WTC11 (cell line): Measurements from ENCODE around the gene FRMD8. TPM values are rescaled to one million over a fixed set of nuclear protein-coding genes. Genes with fewer than 3 reads are reported as not detected.

Experiments
- CREB1 ChIP-seq: sonication (generic); formaldehyde crosslinking; IDR thresholded peaks from 2 replicates; pipeline ENCODE4 v1.8.0; 2023; ENCODE audit warnings: mild to moderate bottlenecking, missing genetic modification reagents
- E2F5 ChIP-seq: sonication (generic); formaldehyde crosslinking; IDR thresholded peaks from 2 replicates; pipeline ENCODE4 v1.8.1; 2022; ENCODE audit warnings: mild to moderate bottlenecking, moderate library complexity, missing genetic modification reagents
- FOXK1 ChIP-seq: sonication (generic); formaldehyde crosslinking; IDR thresholded peaks from 2 replicates; pipeline ENCODE4 v1.8.0; 2022; ENCODE audit warnings: mild to moderate bottlenecking, moderate library complexity, missing genetic modification reagents
- HMGA2 ChIP-seq: fragments of 250-450 bp; sonication (Bioruptor Pico); IDR thresholded peaks from 2 replicates; pipeline ENCODE4 v1.4.0; 2021; ENCODE audit warnings: mild to moderate bottlenecking, moderate library complexity
- JAZF1 ChIP-seq: fragments of 250-450 bp; sonication (Bioruptor Pico); IDR thresholded peaks from 2 replicates; pipeline ENCODE4 v1.9.0; 2021; ENCODE audit warnings: moderate library complexity, mild to moderate bottlenecking, inconsistent platforms
- KAT7 ChIP-seq: sonication (generic); formaldehyde crosslinking; IDR thresholded peaks from 2 replicates; pipeline ENCODE4 v1.8.1; 2023; ENCODE audit warnings: missing genetic modification reagents, mild to moderate bottlenecking, borderline replicate concordance
- MAX ChIP-seq: sonication (generic); formaldehyde crosslinking; IDR thresholded peaks from 2 replicates; pipeline ENCODE4 v1.8.0; 2022; ENCODE audit warnings: mild to moderate bottlenecking, missing genetic modification reagents
- NFATC4 ChIP-seq: fragments of 250-450 bp; sonication (Bioruptor Pico); IDR thresholded peaks from 2 replicates; pipeline ENCODE4 v1.9.0; 2021; ENCODE audit warnings: mild to moderate bottlenecking
- NR1H2 ChIP-seq: sonication (generic); formaldehyde crosslinking; IDR thresholded peaks from 2 replicates; pipeline ENCODE4 v1.9.0; 2021; ENCODE audit warnings: mild to moderate bottlenecking, moderate library complexity, missing genetic modification reagents
- NR3C1 ChIP-seq: sonication (generic); formaldehyde crosslinking; conservative IDR thresholded peaks from 2 replicates; pipeline ENCODE4 v1.8.1; 2023; ENCODE audit warnings: low read depth, mild to moderate bottlenecking, missing genetic modification reagents
- RORB ChIP-seq: fragments of 250-450 bp; sonication (Bioruptor Pico); IDR thresholded peaks from 2 replicates; pipeline ENCODE4 v1.9.0; 2021; ENCODE audit warnings: mild to moderate bottlenecking
- SOX15 ChIP-seq: fragments of 250-450 bp; sonication (Bioruptor Pico); IDR thresholded peaks from 2 replicates; pipeline ENCODE4 v1.9.0; 2021; ENCODE audit warnings: mild to moderate bottlenecking
- SP1 ChIP-seq: sonication (generic); formaldehyde crosslinking; conservative IDR thresholded peaks from 2 replicates; pipeline ENCODE4 v1.8.1; 2022; ENCODE audit warnings: missing genetic modification reagents
- TCF7 ChIP-seq: sonication (generic); formaldehyde crosslinking; IDR thresholded peaks from 2 replicates; pipeline ENCODE4 v1.8.0; 2022; ENCODE audit warnings: mild to moderate bottlenecking, low read depth, missing genetic modification reagents, moderate library complexity
- ZNF138 ChIP-seq: sonication (generic); formaldehyde crosslinking; conservative IDR thresholded peaks from 2 replicates; pipeline ENCODE4 v1.8.1; 2022; ENCODE audit warnings: mild to moderate bottlenecking, moderate library complexity, missing genetic modification reagents
- ZNF317 ChIP-seq: sonication (generic); formaldehyde crosslinking; IDR thresholded peaks from 2 replicates; pipeline ENCODE4 v1.8.1; 2023; ENCODE audit warnings: low read depth, mild to moderate bottlenecking, moderate library complexity, missing genetic modification reagents, borderline replicate concordance
- ZNF396 ChIP-seq: fragments of 250-450 bp; sonication (Bioruptor Pico); IDR thresholded peaks from 2 replicates; pipeline ENCODE4 v1.8.0; 2021; ENCODE audit warnings: mild to moderate bottlenecking, moderate library complexity, borderline replicate concordance
- total RNA-seq: library from RNA; stranded (reverse); gene quantifications from 3 replicates; pipeline ENCODE4 v1.2.3, GENCODE V29; 2021
- TF ChIP-seq, protein P1 (sequence below): fragments of 250-450 bp; sonication (Bioruptor Pico); IDR thresholded peaks from 2 replicates; pipeline ENCODE4 v2.1.2; 2022; ENCODE audit warnings: mild to moderate bottlenecking, moderate library complexity
- TF ChIP-seq, protein P2 (sequence below): fragments of 250-450 bp; sonication (Bioruptor Pico); conservative IDR thresholded peaks from 2 replicates; pipeline ENCODE4 v1.9.0; 2021; ENCODE audit warnings: mild to moderate bottlenecking
- TF ChIP-seq, protein P3 (sequence below): sonication (generic); formaldehyde crosslinking; IDR thresholded peaks from 2 replicates; pipeline ENCODE4 v1.8.0; 2022; ENCODE audit warnings: mild to moderate bottlenecking, missing genetic modification reagents
- TF ChIP-seq, protein P4 (sequence below): sonication (generic); formaldehyde crosslinking; IDR thresholded peaks from 2 replicates; pipeline ENCODE4 v1.8.1; 2022; ENCODE audit warnings: mild to moderate bottlenecking, missing genetic modification reagents, moderate library complexity, borderline replicate concordance
- TF ChIP-seq, protein P5 (sequence below): fragments of 250-450 bp; sonication (Bioruptor Pico); IDR thresholded peaks from 2 replicates; pipeline ENCODE4 v1.9.0; 2021; ENCODE audit warnings: mild to moderate bottlenecking
- TF ChIP-seq, protein P6 (sequence below): sonication (generic); formaldehyde crosslinking; IDR thresholded peaks from 2 replicates; pipeline ENCODE4 v1.8.1; 2023; ENCODE audit warnings: mild to moderate bottlenecking, missing genetic modification reagents
- TF ChIP-seq, protein P7 (sequence below): sonication (generic); formaldehyde crosslinking; IDR thresholded peaks from 2 replicates; pipeline ENCODE4 v1.8.1; 2023; ENCODE audit warnings: mild to moderate bottlenecking, missing genetic modification reagents, moderate library complexity
- TF ChIP-seq, protein P8 (sequence below): fragments of 250-450 bp; sonication (Bioruptor Pico); IDR thresholded peaks from 2 replicates; pipeline ENCODE4 v1.9.0; 2021; ENCODE audit warnings: mild to moderate bottlenecking

The FRMD8 gene
- total RNA-seq, 1 experiment from 2014 or later: 23.7 TPM

GRCh38 chr11:65421794-65422632, 35.6 kb downstream of the FRMD8 start (continued):
- TF ChIP-seq E2F5 (CRISPR knock-in tag) (peak; percentile 76), FOXK1 (CRISPR knock-in tag) (peak; percentile 76), KAT7 (no peak), ZNF396 (no peak), MAX (CRISPR knock-in tag) (peak; percentile 58; the same call in 1 of the 2 replicates), JAZF1 (no peak), NR1H2 (CRISPR knock-in tag) (no peak), RORB (CRISPR knock-in tag) (no peak), SOX15 (CRISPR knock-in tag) (no peak), TCF7 (CRISPR knock-in tag) (no peak), ZNF138 (CRISPR knock-in tag) (no peak), ZNF317 (CRISPR knock-in tag) (no peak), HMGA2 (no peak), SP1 (CRISPR knock-in tag) (0 out of 2 replicates have a peak, but pooled peaks have one; percentile 43), NFATC4 (CRISPR knock-in tag) (no peak), NR3C1 (CRISPR knock-in tag) (no peak), CREB1 (CRISPR knock-in tag) (no peak)
- TF ChIP-seq, protein P1, sequence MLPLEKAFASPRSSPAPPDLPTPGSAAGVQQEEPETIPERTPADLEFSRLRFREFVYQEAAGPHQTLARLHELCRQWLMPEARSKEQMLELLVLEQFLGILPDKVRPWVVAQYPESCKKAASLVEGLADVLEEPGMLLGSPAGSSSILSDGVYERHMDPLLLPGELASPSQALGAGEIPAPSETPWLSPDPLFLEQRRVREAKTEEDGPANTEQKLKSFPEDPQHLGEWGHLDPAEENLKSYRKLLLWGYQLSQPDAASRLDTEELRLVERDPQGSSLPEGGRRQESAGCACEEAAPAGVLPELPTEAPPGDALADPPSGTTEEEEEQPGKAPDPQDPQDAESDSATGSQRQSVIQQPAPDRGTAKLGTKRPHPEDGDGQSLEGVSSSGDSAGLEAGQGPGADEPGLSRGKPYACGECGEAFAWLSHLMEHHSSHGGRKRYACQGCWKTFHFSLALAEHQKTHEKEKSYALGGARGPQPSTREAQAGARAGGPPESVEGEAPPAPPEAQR (CRISPR knock-in tag): no peak
- TF ChIP-seq, protein P2, sequence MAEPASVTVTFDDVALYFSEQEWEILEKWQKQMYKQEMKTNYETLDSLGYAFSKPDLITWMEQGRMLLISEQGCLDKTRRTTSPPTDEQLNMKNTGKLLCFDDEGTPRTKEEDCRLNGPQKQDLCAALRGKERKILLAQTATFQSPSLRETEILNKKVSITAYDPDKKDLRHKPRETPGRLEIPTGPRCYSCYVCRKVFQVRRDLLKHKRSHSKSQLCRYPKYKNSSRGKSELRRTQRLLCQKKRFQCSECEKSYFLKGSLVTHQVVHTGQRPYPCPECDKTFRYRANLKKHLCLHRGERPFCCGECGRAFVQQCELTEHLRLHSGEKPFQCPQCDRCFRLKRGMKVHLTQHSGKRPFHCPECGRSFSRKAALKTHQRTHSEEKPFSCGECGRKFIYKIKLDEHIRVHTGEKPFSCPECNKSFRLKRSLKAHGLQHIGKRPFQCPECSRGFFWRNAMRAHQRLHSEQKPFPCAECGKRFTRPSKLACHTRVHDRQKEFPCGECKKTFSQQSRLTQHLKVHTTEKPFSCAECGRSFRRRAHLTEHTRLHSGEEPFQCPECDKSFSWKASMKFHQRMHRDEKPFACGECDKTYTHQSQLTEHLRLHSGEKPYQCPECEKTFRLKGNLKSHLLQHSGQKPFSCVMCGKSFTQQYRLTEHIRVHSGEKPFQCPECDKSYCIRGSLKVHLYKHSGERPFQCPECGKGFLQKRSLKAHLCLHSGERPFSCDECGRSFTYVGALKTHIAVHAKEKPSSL (CRISPR knock-in tag): no peak
- TF ChIP-seq, protein P3, sequence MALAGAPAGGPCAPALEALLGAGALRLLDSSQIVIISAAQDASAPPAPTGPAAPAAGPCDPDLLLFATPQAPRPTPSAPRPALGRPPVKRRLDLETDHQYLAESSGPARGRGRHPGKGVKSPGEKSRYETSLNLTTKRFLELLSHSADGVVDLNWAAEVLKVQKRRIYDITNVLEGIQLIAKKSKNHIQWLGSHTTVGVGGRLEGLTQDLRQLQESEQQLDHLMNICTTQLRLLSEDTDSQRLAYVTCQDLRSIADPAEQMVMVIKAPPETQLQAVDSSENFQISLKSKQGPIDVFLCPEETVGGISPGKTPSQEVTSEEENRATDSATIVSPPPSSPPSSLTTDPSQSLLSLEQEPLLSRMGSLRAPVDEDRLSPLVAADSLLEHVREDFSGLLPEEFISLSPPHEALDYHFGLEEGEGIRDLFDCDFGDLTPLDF (CRISPR knock-in tag): 0 out of 2 replicates have a peak, but pooled peaks have one; percentile 21
- TF ChIP-seq, protein P4, sequence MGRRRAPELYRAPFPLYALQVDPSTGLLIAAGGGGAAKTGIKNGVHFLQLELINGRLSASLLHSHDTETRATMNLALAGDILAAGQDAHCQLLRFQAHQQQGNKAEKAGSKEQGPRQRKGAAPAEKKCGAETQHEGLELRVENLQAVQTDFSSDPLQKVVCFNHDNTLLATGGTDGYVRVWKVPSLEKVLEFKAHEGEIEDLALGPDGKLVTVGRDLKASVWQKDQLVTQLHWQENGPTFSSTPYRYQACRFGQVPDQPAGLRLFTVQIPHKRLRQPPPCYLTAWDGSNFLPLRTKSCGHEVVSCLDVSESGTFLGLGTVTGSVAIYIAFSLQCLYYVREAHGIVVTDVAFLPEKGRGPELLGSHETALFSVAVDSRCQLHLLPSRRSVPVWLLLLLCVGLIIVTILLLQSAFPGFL (CRISPR knock-in tag): no peak; the same call in 1 of the 2 replicates
- TF ChIP-seq, protein P5, sequence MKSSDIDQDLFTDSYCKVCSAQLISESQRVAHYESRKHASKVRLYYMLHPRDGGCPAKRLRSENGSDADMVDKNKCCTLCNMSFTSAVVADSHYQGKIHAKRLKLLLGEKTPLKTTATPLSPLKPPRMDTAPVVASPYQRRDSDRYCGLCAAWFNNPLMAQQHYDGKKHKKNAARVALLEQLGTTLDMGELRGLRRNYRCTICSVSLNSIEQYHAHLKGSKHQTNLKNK (CRISPR knock-in tag): no peak
- TF ChIP-seq, protein P6, sequence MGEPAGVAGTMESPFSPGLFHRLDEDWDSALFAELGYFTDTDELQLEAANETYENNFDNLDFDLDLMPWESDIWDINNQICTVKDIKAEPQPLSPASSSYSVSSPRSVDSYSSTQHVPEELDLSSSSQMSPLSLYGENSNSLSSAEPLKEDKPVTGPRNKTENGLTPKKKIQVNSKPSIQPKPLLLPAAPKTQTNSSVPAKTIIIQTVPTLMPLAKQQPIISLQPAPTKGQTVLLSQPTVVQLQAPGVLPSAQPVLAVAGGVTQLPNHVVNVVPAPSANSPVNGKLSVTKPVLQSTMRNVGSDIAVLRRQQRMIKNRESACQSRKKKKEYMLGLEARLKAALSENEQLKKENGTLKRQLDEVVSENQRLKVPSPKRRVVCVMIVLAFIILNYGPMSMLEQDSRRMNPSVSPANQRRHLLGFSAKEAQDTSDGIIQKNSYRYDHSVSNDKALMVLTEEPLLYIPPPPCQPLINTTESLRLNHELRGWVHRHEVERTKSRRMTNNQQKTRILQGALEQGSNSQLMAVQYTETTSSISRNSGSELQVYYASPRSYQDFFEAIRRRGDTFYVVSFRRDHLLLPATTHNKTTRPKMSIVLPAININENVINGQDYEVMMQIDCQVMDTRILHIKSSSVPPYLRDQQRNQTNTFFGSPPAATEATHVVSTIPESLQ: no peak
- TF ChIP-seq, protein P7, sequence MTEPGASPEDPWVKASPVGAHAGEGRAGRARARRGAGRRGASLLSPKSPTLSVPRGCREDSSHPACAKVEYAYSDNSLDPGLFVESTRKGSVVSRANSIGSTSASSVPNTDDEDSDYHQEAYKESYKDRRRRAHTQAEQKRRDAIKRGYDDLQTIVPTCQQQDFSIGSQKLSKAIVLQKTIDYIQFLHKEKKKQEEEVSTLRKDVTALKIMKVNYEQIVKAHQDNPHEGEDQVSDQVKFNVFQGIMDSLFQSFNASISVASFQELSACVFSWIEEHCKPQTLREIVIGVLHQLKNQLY: no peak
- TF ChIP-seq, protein P8, sequence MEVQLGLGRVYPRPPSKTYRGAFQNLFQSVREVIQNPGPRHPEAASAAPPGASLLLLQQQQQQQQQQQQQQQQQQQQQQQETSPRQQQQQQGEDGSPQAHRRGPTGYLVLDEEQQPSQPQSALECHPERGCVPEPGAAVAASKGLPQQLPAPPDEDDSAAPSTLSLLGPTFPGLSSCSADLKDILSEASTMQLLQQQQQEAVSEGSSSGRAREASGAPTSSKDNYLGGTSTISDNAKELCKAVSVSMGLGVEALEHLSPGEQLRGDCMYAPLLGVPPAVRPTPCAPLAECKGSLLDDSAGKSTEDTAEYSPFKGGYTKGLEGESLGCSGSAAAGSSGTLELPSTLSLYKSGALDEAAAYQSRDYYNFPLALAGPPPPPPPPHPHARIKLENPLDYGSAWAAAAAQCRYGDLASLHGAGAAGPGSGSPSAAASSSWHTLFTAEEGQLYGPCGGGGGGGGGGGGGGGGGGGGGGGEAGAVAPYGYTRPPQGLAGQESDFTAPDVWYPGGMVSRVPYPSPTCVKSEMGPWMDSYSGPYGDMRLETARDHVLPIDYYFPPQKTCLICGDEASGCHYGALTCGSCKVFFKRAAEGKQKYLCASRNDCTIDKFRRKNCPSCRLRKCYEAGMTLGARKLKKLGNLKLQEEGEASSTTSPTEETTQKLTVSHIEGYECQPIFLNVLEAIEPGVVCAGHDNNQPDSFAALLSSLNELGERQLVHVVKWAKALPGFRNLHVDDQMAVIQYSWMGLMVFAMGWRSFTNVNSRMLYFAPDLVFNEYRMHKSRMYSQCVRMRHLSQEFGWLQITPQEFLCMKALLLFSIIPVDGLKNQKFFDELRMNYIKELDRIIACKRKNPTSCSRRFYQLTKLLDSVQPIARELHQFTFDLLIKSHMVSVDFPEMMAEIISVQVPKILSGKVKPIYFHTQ (CRISPR knock-in tag): no peak
